Measurements from ENCODE around the gene CHST11. TPM values are rescaled to one million over a fixed set of nuclear protein-coding genes. Genes with fewer than 3 reads are reported as not detected.

Gene CHST11
- total and polyA plus RNA-seq, 4 donors: 0.57 to 11.1 (median 3.7) TPM

DNA sequence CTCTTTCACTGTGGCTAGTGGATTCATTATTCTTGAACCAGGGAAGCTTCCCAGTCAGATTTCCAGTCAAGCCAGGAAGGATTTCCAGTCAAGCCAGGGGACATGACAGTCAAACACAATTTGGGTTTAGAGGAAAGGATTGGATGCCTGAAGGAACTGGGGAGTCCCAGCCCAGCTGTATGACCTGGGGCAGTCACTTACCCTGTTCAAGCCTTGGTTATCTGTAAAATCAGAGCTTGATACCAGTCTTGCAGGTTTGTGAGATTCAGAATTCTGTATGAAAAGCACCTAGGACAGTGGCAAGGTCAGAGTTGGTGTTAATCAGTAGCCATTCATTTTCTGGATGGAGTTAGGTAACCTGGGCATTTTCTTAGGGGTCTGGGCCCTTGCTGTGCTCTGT, 152.7 kb downstream of the CHST11 start:
- DNase-seq (ENCODE audit: low spot score): no peak
- H3K9me3 ChIP-seq (ENCODE audit: control insufficient read depth in 4 of 4, low read length in 3 of 4): no peaks in the 10 kb centered on the region
- no peak overlapping the region for H3K27ac ChIP-seq (ENCODE audit: low read depth in 1 of 2, low read length in 2 of 2)
- H3K27me3 ChIP-seq (ENCODE audit: control insufficient read depth in 4 of 4, insufficient read depth in 4 of 4, low read length in 3 of 4): no peaks in the 10 kb centered on the region
- TF ChIP-seq, protein P1, sequence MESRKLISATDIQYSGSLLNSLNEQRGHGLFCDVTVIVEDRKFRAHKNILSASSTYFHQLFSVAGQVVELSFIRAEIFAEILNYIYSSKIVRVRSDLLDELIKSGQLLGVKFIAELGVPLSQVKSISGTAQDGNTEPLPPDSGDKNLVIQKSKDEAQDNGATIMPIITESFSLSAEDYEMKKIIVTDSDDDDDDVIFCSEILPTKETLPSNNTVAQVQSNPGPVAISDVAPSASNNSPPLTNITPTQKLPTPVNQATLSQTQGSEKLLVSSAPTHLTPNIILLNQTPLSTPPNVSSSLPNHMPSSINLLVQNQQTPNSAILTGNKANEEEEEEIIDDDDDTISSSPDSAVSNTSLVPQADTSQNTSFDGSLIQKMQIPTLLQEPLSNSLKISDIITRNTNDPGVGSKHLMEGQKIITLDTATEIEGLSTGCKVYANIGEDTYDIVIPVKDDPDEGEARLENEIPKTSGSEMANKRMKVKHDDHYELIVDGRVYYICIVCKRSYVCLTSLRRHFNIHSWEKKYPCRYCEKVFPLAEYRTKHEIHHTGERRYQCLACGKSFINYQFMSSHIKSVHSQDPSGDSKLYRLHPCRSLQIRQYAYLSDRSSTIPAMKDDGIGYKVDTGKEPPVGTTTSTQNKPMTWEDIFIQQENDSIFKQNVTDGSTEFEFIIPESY (IDR thresholded peaks at IDR 0.05): no peak
- TF ChIP-seq JUND (IDR thresholded peaks at IDR 0.05) (no peak), FOXA2 (IDR thresholded peaks at IDR 0.05) (no peak), EGR1 (IDR thresholded peaks at IDR 0.05; ENCODE audit: low read depth in 2 of 2) (no peak), TAF1 (conservative IDR thresholded peaks at IDR 0.05) (no peak), NR2F2 (IDR thresholded peaks at IDR 0.05) (no peak), SP1 (IDR thresholded peaks at IDR 0.05) (no peak), YY1 (IDR thresholded peaks at IDR 0.05) (no peak), REST (IDR thresholded peaks at IDR 0.05) (no peak), HNF4G (IDR thresholded peaks at IDR 0.05) (no peak), RAD21 (IDR thresholded peaks at IDR 0.05) (no peak), HNF4A (conservative IDR thresholded peaks at IDR 0.05) (no peak)
- TF ChIP-seq, protein P2, sequence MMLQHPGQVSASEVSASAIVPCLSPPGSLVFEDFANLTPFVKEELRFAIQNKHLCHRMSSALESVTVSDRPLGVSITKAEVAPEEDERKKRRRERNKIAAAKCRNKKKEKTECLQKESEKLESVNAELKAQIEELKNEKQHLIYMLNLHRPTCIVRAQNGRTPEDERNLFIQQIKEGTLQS (IDR thresholded peaks at IDR 0.05): no peak
- TF ChIP-seq, protein P3, sequence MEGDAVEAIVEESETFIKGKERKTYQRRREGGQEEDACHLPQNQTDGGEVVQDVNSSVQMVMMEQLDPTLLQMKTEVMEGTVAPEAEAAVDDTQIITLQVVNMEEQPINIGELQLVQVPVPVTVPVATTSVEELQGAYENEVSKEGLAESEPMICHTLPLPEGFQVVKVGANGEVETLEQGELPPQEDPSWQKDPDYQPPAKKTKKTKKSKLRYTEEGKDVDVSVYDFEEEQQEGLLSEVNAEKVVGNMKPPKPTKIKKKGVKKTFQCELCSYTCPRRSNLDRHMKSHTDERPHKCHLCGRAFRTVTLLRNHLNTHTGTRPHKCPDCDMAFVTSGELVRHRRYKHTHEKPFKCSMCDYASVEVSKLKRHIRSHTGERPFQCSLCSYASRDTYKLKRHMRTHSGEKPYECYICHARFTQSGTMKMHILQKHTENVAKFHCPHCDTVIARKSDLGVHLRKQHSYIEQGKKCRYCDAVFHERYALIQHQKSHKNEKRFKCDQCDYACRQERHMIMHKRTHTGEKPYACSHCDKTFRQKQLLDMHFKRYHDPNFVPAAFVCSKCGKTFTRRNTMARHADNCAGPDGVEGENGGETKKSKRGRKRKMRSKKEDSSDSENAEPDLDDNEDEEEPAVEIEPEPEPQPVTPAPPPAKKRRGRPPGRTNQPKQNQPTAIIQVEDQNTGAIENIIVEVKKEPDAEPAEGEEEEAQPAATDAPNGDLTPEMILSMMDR (IDR thresholded peaks at IDR 0.05; ENCODE audit: low read depth, low read length, missing input control): no peak
- TF ChIP-seq, protein P4, sequence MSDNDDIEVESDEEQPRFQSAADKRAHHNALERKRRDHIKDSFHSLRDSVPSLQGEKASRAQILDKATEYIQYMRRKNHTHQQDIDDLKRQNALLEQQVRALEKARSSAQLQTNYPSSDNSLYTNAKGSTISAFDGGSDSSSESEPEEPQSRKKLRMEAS (IDR thresholded peaks at IDR 0.05): no peak
- no peaks in the 10 kb centered on the region for H3K4me1 ChIP-seq (ENCODE audit: control insufficient read depth in 4 of 4, insufficient read depth in 4 of 4, low read length in 3 of 4)
- no peak overlapping the region for H3K4me3 ChIP-seq (ENCODE audit: low read depth in 1 of 3, low read length in 3 of 3)
- no peak overlapping the region for H3K9ac ChIP-seq (ENCODE audit: low read depth in 1 of 2, low read length in 2 of 2)
- no peaks in the 10 kb centered on the region for H3K36me3 ChIP-seq (ENCODE audit: control insufficient read depth in 4 of 4, insufficient read depth in 3 of 4, low read depth in 1 of 4, low read length in 3 of 4)

GRCh38 chr12:104610513-104611235, 153.9 kb downstream of the CHST11 start:
- H3K27me3 ChIP-seq (ENCODE audit: control insufficient read depth in 4 of 4, insufficient read depth in 4 of 4, low read length in 3 of 4): no peaks in the 10 kb centered on the region
- no peak for TF ChIP-seq EGR1 (IDR thresholded peaks at IDR 0.05; ENCODE audit: low read depth in 2 of 2)
- no peak for DNase-seq (ENCODE audit: low spot score)
- H3K36me3 ChIP-seq (ENCODE audit: control insufficient read depth in 4 of 4, insufficient read depth in 3 of 4, low read depth in 1 of 4, low read length in 3 of 4): no peaks in the 10 kb centered on the region
- H3K9ac ChIP-seq (ENCODE audit: low read depth in 1 of 2, low read length in 2 of 2): no peak overlapping the region
- 91% methylated on average over 6 of the region's 6 CpGs for WGBS
- H3K4me3 ChIP-seq (ENCODE audit: low read depth in 1 of 3, low read length in 3 of 3): no peak overlapping the region
- no peaks in the 10 kb centered on the region for H3K4me1 ChIP-seq (ENCODE audit: control insufficient read depth in 4 of 4, insufficient read depth in 4 of 4, low read length in 3 of 4)
- H3K9me3 ChIP-seq (ENCODE audit: control insufficient read depth in 4 of 4, low read length in 3 of 4): no peaks in the 10 kb centered on the region
- no peak overlapping the region for H3K27ac ChIP-seq (ENCODE audit: low read depth in 1 of 2, low read length in 2 of 2)

Measured in liver (tissue), 9 donors.